ENCODE data around the gene C1QTNF8.

C1QTNF8 gene

GRCh38 chr16:1077877-1078578, 18.0 kb downstream of the C1QTNF8 start:
- DNase-seq (ENCODE audit: low read depth): no peak

GRCh38 chr16:1076801-1077576, 19.1 kb downstream of the C1QTNF8 start:
- no peak for DNase-seq (ENCODE audit: low read depth)

GRCh38 chr16:1075546-1075945, 20.5 kb downstream of the C1QTNF8 start:
- DNase-seq (ENCODE audit: low read depth): no peak

- no peak for DNase-seq (ENCODE audit: low read depth)
These were observed 21.7 kb downstream of the C1QTNF8 start for GRCh38 chr16:1074379-1074649.

GRCh38 chr16:1073566-1074378, 22.3 kb downstream of the C1QTNF8 start:
- DNase-seq (ENCODE audit: low read depth): no peak

GRCh38 chr16:1073262-1073558, 22.8 kb downstream of the C1QTNF8 start:
- no peak for DNase-seq (ENCODE audit: low read depth)

GRCh38 chr16:1072526-1073261, 23.4 kb downstream of the C1QTNF8 start, which contains the start of gene SSTR5:
TSS of gene SSTR5 (plus strand) at chr16:1072747. CDS start at chr16:1078869, 6,122 bp downstream.
- no peak for DNase-seq (ENCODE audit: low read depth)

- DNase-seq (ENCODE audit: low read depth): no peak
These were observed 24.4 kb downstream of the C1QTNF8 start for GRCh38 chr16:1071561-1072225.

- DNase-seq (ENCODE audit: low read depth): no peak
These were observed 25.1 kb downstream of the C1QTNF8 start for GRCh38 chr16:1070864-1071408.

GRCh38 chr16:1070084-1070863, 25.8 kb downstream of the C1QTNF8 start:
- DNase-seq (ENCODE audit: low read depth): no peak

GRCh38 chr16:1069154-1069553, 26.9 kb downstream of the C1QTNF8 start:
- no peak for DNase-seq (ENCODE audit: low read depth)

GRCh38 chr16:1068451-1068850, 27.6 kb downstream of the C1QTNF8 start:
- DNase-seq (ENCODE audit: low read depth): no peak

GRCh38 chr16:1067629-1068028, 28.4 kb downstream of the C1QTNF8 start:
- no peak for DNase-seq (ENCODE audit: low read depth)

GRCh38 chr16:1066584-1067172, 29.4 kb downstream of the C1QTNF8 start:
- no peak for DNase-seq (ENCODE audit: low read depth)

GRCh38 chr16:1065469-1066128, 30.4 kb downstream of the C1QTNF8 start:
- DNase-seq (ENCODE audit: low read depth): no peak

GRCh38 chr16:1063728-1064127, 32.3 kb downstream of the C1QTNF8 start:
- DNase-seq (ENCODE audit: low read depth): no peak

GRCh38 chr16:1062895-1063294, 33.1 kb downstream of the C1QTNF8 start:
- no peak for DNase-seq (ENCODE audit: low read depth)

GRCh38 chr16:1061769-1062505, 34.1 kb downstream of the C1QTNF8 start:
- no peak for DNase-seq (ENCODE audit: low read depth)
